SK-N-MC (cell line): ENCODE measurements around the gene GLB1L3.

Experiments used
- EZH2 ChIP-seq: fragments of 200-600 bp; sonication (generic); IDR thresholded peaks from one replicate; pipeline ENCODE4 v1.6.1; 2017; ENCODE audit warnings: antibody characterized with exemption
- FOXP2 ChIP-seq: optimal IDR thresholded peaks from 2 replicates; pipeline ENCODE3; 2011; ENCODE audit warnings: mild to moderate bottlenecking, moderate library complexity; ENCODE audit not compliant: insufficient read depth; ENCODE audit errors: extremely low read length, control extremely low read depth
- POLR2AphosphoS5 ChIP-seq: IDR thresholded peaks from 2 replicates; pipeline ENCODE4 v1.6.1; 2012; ENCODE audit warnings: mild to moderate bottlenecking, low read depth, low read length, borderline replicate concordance

GRCh38 chr11:134345237-134345550 is 69.0 kb downstream of the GLB1L3 start:
- no peak for TF ChIP-seq EZH2
- TF ChIP-seq POLR2AphosphoS5 = no peak
- TF ChIP-seq FOXP2 = no peak
